GM12865 (cell line): ENCODE results near the gene FBXL2.

Experiments
- DNase-seq: peaks from one replicate; pipeline ENCODE4 v3.0.0; 2010; ENCODE audit warnings: low read depth
- H3K4me3 ChIP-seq: 2 replicates; pipeline ENCODE4 v1.5.1; 2011; ENCODE audit warnings: mild to moderate bottlenecking, low read depth, low read length, control low read depth
- CTCF ChIP-seq: IDR thresholded peaks from 2 replicates; pipeline ENCODE4 v1.5.1; 2011; ENCODE audit warnings: low read length, control low read depth, low read depth, inconsistent platforms; ENCODE audit not compliant: insufficient read depth; ENCODE audit errors: missing control alignments

The FBXL2 gene

GRCh38 chr3:33391255-33391995 lies 114.2 kb downstream of the FBXL2 start:
- no peak overlapping the region for H3K4me3 ChIP-seq
- no peak for TF ChIP-seq CTCF
- DNase-seq: no peak

GRCh38 chr3:33392144-33392543 lies 114.9 kb downstream of the FBXL2 start:
- TF ChIP-seq CTCF: no peak
- DNase-seq: no peak
- H3K4me3 ChIP-seq: no peak overlapping the region

- TF ChIP-seq CTCF: no peak
- no peak overlapping the region for H3K4me3 ChIP-seq
- DNase-seq: no peak
Observed at GRCh38 chr3:33392703-33393125, 115.5 kb downstream of the FBXL2 start.

GRCh38 chr3:33394403-33395054 lies 117.3 kb downstream of the FBXL2 start:
- no peak overlapping the region for H3K4me3 ChIP-seq
- DNase-seq: no peak
- no peak for TF ChIP-seq CTCF

- no peak for DNase-seq
- no peak for TF ChIP-seq CTCF
- H3K4me3 ChIP-seq: no peak overlapping the region
Observed at GRCh38 chr3:33395900-33396299, 118.7 kb downstream of the FBXL2 start.

- DNase-seq: no peak
- TF ChIP-seq CTCF: no peak
- no peak overlapping the region for H3K4me3 ChIP-seq
Observed at GRCh38 chr3:33398410-33398809, 121.2 kb downstream of the FBXL2 start.
